HFF-Myc (cell line): ENCODE data around the gene PCMTD2.

Source experiments
- DNase-seq: peaks from one replicate; pipeline ENCODE4 v3.0.0-alpha.2; 2011; ENCODE audit warnings: low read depth; ENCODE audit errors: extremely low read depth
- H3K4me3 ChIP-seq: replicated peaks from 2 replicates; pipeline ENCODE4 v1.5.1; 2011; ENCODE audit warnings: low read depth, mild to moderate bottlenecking, control low read depth, low read length
- CTCF ChIP-seq: IDR thresholded peaks from 2 replicates; pipeline ENCODE4 v1.5.1; 2012; ENCODE audit warnings: mild to moderate bottlenecking, low read depth, low read length, control low read depth; ENCODE audit errors: missing control alignments

Gene PCMTD2

GRCh38 chr20:64238851-64239387, 16.6 kb upstream of the PCMTD2 start:
- DNase-seq = no peak
- TF ChIP-seq CTCF = no peak
- no peak overlapping the region for H3K4me3 ChIP-seq

GRCh38 chr20:64239449-64240242, 15.9 kb upstream of the PCMTD2 start:
- TF ChIP-seq CTCF = no peak
- no peak for DNase-seq
- H3K4me3 ChIP-seq = no peak overlapping the region

DNA sequence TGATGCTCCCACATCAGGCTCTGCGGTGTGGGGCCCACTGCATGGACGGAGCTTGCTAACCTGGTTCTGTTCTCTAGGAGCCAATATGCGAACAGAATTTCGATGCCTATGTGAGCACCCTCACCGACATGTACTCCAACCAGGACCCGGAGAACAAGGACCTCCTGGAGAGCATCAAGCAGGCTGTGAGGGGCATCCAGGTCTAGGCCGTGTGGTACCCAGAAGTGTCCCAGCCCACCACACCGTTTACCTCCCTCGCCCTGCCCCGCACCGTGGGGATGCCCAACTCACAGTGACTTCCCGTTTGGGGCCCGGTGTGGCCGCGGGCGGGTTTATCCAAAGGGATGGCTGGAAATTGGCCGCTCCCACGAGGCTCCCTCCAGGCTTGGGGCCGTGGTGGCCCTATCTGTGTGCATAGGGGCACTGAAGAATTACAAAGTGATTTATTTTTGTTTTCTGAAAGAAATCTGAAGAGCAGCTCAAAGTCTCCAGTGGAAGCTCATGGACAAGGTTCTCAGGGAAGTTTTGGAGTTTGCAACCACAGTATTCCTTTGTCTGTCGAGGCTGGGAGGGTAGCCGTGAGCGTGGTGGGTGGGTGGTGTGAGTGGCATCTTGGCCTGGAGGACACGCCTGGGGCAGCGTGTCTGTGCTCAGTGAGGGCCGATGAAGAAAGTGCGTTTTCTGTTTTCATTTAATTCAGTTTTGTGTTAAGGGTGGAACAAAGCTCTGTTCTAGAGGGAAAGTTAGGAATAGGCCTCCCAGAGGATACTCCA, 15.1 kb upstream of the PCMTD2 start:
- TF ChIP-seq CTCF = no peak
- DNase-seq = no peak
- no peak overlapping the region for H3K4me3 ChIP-seq

GRCh38 chr20:64241061-64241460, 14.5 kb upstream of the PCMTD2 start:
- no peak for TF ChIP-seq CTCF
- no peak overlapping the region for H3K4me3 ChIP-seq
- no peak for DNase-seq

GRCh38 chr20:64242003-64242796, 13.3 kb upstream of the PCMTD2 start:
- DNase-seq = no peak
- TF ChIP-seq CTCF = no peak
- H3K4me3 ChIP-seq = no peak overlapping the region

GRCh38 chr20:64242797-64243475, 12.6 kb upstream of the PCMTD2 start:
- TF ChIP-seq CTCF = no peak
- H3K4me3 ChIP-seq = no peak overlapping the region
- no peak for DNase-seq
